22Rv1 (cell line): ENCODE data around the gene BATF3.

Experiments used
- CTCF ChIP-seq: fragments of 450-650 bp; IDR thresholded peaks from 2 replicates; pipeline ENCODE4 v1.5.1; 2017; ENCODE audit warnings: mild to moderate bottlenecking
- ZFX ChIP-seq: fragments of 450-650 bp; IDR thresholded peaks from 2 replicates; pipeline ENCODE4 v1.6.1; 2017; ENCODE audit warnings: antibody characterized with exemption, borderline replicate concordance

- TF ChIP-seq CTCF (no peak), ZFX (no peak)
These were observed 55.8 kb downstream of the BATF3 start for GRCh38 chr1:212643877-212644276.
